Fibroblast of skin of right quadriceps (primary cell): Measurements from ENCODE around the gene PKN3.
A peak's percentile ranks its signal among the peaks of the same experiment; 100 is the strongest.
"Not testable (repeated sequence)": the region's sequence is repeated elsewhere in the genome, so short reads cannot be mapped to it uniquely, and the experiment has no call there.

Source experiments
- DNase-seq: peaks from one replicate; pipeline ENCODE4 v3.0.0-alpha.2; 2013

Gene PKN3

DNA sequence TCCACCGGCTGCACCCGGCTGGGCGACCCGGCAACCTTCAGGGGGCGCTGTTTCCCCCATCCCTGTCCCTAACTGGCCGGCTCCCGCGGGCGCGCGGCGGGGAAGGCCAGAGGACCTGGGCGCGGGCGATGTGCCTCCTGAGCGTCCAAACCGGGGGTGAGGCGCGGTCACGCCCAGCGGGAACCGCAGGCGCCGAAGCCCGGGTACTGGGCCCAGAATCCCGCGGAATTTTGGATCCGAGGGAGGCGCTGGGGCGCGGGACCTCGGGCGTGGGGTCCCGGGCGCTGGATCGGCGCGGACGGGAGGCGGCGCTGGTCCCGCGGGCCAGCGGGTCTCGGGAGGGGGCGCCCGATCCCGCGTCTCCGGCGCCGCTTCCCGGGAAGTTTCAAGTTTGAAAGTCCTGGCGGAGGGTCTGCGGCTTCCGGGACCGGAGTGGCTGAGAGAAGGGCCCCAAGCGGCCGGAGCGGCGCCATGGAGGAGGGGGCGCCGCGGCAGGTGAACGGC, at the start of gene PKN3:
Gene PKN3, plus strand, starts transcription at position 59 of the 504 bp plus-strand sequence. Its CDS starts 413 bp downstream, at position 472.
- peak; percentile 76 for DNase-seq

DNA sequence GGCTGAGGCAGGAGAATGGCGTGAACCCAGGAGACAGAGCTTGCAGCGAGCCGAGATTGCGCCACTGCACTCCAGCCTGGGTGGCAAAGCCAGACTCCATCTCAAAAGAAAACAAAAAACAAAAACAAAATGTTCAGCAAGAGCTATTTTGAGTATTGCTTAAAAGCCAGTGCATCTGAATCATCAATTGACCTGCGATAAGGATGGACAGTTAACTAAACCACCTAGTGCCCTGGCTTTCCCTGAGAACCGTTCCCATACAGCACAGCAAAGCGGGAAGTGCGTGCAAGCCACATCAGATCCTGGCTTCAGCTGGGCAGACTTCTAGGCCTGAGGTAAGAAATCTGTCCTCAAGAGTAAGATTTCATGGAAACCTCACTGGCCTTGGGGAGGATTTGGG, 48.4 kb upstream of the PKN3 start:
- DNase-seq = no peak

GRCh38 chr9:128654481-128654880, 47.8 kb upstream of the PKN3 start:
- DNase-seq = no peak

GRCh38 chr9:128656416-128657343, 45.6 kb upstream of the PKN3 start, which contains the start of gene DYNC2I2:
DYNC2I2 (minus strand) TSS chr9:128656847; CDS start chr9:128656726, 121 bp downstream.
- peak; percentile 93 for DNase-seq

DNA sequence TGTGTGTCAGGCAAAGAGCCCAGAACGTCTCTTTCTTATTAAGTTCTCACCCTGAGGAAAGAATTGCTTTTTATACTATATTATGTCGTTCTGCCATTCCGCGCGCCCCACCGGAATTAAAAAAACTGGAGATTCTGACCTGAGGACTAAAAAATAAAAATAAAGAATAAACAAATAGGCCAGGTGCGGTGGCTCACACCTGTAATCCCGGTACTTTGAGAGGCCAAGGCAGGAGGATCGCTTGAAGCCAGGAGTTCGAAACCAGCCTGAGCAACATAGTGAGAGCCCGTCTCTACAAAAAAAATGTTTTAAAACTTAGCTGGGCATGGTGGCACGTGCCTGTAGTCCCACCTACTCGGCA, 45.0 kb upstream of the PKN3 start:
- no peak for DNase-seq

DNA sequence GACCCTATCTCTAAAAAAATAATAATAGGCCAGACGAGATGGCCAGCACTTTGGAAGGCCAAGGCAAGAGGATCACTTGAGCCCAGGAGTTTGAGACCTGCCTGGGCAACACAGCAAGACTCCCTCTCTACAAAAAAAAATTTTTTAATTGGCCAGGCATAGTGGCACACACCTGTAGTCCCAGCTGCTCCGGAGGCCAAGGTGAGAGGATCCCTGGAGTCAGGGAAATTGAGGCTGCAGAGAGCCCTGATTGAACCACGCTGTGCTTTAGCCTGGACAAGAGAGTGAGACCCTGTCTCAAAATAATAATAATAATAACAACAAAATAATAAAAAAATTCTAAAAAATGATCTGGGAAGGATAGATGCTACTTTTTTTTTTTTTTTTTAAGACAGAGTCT, 44.5 kb upstream of the PKN3 start:
- no peak for DNase-seq

- DNase-seq = peak; percentile 34
These were observed 35.8 kb upstream of the PKN3 start for GRCh38 chr9:128666481-128666941.

- no peak for DNase-seq
These were observed 32.5 kb upstream of the PKN3 start for GRCh38 chr9:128669786-128670185.

- DNase-seq = no peak
These were observed 26.9 kb upstream of the PKN3 start for GRCh38 chr9:128675382-128675781.

DNA sequence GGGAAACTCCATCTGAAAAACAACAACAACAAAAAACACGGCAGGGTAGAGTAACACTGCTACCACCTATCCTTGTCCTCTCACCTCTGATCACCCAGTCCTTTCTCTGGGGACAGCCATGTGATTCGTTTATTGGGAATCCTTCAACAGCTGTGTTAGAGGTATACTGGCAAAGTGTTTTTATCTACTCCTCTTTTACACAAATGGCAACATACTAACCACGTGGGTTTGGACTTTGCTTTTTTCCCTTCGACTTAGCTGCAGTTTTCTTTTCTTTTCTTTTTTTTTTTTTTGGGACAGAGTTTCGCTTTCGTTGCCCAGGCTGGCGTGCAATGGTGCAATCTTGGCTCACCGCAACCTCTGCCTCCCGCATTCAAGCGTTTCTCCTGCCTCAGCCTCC, 24.5 kb upstream of the PKN3 start:
- DNase-seq = no peak

DNA sequence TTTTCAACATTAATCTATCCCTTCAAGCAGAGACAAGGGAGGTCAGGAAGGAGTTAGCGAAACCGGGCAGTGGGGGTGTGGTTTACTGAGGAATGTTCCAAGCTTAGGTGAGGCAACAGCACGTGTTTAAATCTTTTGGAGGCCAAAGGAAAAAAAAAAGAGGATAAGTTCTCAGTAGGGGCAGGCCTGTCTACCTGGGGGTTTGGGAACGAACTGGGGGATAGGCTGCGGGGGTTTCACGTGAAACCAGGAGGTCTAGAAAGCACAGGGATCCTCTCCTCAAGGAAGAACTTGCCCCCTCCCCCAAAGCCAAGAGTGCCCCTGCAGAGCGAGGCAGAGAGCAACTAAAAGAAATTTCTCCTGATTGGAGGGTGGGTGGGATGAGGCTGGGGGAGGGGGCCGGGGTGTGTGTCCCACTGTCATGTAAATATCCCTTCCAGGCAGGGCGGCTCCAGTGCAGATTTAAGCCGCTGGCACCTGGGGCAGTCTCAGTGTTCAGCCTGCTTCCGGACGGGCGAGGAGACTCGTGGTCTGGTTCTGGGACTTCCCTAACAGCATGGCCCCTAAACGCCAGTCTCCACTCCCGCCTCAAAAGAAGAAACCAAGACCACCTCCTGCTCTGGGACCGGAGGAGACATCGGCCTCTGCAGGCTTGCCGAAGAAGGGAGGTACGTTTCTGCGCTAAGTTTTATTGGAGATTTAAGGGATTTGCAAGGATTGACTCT, 18.8 kb upstream of the PKN3 start:
- DNase-seq = peak; percentile 58

GRCh38 chr9:128684065-128684324, 18.3 kb upstream of the PKN3 start:
- DNase-seq = no peak

- DNase-seq = peak; percentile 72
These were observed 17.7 kb upstream of the PKN3 start for GRCh38 chr9:128684325-128685199.

- no peak for DNase-seq
These were observed 16.4 kb upstream of the PKN3 start for GRCh38 chr9:128685636-128686489.

GRCh38 chr9:128687453-128687852, 14.8 kb upstream of the PKN3 start:
- no peak for DNase-seq

DNA sequence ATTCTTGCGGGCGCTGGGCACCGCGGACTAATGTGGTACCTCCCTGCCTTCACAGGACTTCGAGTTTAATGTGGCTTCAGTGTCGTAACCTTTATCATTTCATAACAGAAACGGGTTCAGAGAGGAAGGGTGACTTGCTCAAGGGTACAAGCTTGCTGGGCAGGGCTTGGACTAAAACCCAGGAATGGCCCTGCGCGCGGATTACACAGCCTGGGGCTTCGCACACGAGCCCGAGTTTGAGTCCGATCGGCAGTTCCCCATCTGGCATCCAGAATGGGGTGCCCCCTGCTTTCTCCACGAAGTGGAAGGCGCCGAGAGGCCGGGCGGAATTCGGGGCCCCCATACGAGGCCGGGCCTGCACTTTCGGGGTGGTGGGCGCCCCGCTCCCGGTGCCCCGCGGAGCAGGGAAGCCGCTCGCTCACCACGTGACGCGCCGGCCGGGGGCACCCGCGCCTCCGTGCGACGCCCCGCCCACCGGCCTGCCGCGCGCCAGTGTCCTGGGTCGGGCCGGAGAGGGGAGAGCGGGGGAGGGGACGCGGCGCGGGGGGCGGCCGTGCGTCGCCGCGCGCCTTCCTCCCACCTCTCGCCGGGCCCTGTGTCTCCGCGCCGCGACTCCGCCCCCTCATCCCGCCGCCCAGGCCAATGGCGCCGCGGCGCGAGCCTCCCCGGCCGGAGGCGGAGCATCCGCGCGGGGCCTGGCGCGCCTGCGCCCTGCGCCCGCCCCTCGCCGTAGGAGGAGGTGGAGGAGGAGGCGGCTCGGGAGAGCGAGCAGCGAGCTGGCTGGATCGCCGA, 13.6 kb upstream of the PKN3 start, which contains the start of gene SET:
Gene SET, plus strand, starts transcription at position 722 of the 792 bp plus-strand sequence. CDS start 361 bp downstream, outside the sequence.
- peak; percentile 94 for DNase-seq

DNA sequence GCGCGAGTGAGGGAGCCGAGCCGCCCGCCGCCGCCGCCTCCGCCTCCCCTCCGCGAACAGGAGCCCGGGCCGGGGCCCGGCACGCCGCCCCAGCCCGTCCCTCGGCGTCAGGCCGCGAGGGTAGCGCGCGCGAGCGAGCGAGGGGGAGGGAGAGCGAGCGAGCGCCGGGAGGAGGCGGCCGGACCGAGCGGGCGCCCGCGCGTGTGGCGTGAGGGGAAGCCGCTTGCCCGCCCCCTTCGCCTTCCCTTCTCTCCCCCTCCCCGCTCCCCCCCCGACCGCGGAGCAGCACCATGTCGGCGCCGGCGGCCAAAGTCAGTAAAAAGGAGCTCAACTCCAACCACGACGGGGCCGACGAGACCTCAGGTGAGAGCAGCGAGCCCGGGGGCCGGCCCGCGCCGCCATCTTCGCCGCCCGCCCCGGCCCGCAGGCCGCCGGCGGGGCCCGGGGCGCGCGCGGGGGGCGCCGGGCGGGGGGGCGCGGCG, 13.0 kb upstream of the PKN3 start:
- no peak for DNase-seq

GRCh38 chr9:128689820-128690683, 12.3 kb upstream of the PKN3 start:
- DNase-seq = peak; percentile 65

DNA sequence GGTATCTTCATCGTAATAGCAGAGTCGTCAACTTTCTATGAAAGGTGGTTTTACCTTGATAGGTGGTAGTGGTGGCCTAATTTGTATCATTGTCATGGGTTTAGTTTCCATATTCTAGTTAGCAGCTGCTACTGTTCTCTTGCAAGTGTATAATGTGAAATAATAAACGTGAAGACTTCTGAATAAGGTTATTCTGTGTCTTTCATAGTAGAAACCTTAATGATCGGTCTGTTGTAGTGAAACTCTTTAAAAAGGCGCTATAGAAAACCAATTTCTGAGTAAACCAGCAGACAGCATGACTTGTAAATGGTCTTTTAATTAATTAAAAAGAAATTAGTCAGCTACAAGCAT, 11.6 kb upstream of the PKN3 start:
- DNase-seq = no peak

DNA sequence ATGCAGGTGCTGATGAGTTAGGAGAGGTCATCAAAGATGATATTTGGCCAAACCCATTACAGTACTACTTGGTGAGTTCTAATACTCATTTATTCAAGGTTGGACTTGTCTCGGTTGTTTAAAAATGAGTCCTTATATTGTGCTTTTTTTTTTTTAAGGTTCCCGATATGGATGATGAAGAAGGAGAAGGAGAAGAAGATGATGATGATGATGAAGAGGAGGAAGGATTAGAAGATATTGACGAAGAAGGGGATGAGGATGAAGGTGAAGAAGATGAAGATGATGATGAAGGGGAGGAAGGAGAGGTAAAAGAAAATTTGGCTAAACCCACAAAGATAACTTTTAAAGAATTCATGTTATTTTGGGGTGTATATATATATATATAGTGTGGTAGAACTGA, 8.6 kb upstream of the PKN3 start:
- DNase-seq = not testable (repeated sequence)
